HG02759 (cell line): ENCODE data around the gene AK4.

ENCODE experiments used
- ATAC-seq: cut with Tn5 transposase; IDR thresholded peaks from one replicate; pipeline ENCODE4 v1.9.1; 2021; ENCODE audit warnings: mild to moderate bottlenecking, moderate library complexity; ENCODE audit not compliant: unreplicated experiment

The AK4 gene

DNA sequence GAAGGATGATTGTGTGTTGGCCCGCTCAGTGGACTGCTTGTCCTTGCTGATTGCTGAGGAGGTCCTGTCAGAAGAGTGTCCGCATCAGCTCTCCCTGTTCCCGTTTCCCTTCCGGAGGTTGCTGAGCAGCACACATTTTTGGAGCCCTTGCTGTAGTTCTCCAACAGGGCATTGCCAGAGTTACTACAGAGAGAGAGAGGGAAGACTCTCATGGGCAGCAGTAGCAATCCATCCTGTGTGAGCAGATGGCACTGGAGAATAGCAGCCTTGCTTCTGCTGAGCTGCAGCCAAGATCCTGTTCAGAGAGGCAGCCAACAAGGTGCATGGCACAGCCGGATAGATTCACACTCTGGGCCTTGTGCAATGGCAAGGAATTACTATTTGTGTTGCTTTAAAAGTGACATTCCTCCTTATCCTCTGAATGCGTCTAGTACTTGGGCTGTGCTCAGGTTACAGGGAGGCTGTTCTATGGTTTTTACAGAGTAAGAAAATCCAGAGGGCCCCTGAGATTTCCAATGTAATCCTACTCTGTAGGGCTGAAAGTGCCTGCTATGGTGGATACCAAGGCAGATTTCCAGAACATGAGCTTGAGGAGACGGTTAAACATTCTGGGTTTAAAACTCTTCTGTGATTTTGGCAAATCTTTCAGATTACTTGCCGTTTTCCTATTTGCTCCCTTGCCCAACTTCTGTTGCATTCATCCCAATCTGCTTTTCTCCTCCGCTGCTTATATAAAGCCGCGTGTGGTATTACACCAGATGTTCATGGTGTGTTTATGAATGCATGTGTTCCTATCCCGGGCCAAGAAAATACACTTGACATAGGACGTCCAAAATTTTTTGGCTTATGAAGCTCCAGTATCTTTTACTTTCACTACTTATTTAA lies 27.4 kb downstream of the AK4 start:
- ATAC-seq: no peak

DNA sequence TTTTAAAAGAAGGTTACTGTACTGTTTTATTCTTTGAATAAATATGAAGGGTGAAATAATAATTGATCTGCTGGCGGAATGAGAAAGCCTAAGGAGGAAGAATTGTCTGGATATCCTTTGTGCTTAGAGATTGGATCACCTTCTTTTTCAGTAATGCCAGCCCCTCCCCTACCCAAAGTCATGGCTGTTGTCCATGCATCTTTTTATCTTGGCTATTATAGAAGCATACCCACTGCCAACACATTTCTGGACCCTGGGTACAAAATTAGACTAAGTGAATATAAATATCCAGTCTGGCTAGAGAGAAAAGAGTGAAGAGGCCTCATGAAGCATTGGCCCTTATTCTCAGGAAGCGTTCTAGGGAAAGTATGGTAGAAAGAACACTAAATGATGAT lies 28.1 kb downstream of the AK4 start:
- ATAC-seq: no peak

DNA sequence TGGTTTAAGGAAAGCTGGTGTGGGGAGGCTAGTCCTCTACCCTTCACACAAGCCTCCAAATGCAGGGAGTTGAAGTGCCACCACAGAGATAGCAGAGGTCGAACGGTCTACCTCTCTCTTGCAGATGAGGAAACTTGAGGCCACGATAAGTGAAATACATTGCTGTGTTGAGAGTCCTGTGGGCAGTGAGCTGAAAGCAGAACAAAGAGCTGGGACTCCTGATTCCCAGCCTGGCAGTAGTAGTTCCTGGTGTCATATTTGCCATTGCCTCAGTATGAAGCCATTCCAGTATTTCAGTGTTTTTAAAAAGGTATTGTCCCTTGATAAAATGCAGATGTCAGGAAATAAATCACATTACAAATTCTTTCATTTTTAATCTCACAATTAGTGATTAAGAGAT lies 28.6 kb downstream of the AK4 start:
- ATAC-seq: no peak

DNA sequence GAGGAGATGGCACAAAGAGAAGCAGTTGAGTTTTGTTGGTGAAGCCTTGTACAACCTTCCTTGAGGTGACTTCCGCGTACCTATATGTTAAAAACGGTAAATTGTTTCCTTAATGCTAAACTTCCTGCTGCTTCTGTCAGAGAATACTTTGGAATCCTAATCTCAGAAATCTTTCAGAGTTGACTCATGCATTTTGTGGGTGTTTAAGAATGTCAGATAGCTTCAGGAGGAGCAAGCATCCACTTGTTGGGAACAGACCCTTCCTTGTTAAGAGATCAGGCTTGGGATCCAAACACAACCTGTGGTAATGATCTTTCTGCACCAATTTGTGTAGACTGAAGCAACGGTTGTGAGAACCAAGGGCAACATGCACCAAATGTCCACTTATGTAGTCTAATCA lies 29.5 kb downstream of the AK4 start:
- no peak for ATAC-seq

DNA sequence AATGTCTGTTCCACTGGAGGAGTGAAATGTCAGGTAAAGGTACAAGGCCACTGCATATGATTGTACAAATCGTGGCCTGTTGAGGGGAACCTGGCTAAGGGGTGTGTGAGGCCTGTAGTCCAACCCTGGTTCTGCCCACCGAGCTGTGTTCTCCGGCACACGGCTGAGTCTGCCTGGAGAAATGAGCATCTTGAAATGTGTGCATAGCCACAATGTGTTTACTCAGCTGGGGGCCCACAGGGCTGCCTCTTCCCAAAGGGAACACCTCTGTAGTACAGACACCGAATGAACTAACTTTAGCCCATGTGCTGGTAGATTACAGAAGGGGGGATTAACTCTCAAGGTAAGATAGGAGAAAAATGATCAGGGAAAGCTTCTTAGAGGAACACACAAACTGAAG lies 30.2 kb downstream of the AK4 start:
- no peak for ATAC-seq

DNA sequence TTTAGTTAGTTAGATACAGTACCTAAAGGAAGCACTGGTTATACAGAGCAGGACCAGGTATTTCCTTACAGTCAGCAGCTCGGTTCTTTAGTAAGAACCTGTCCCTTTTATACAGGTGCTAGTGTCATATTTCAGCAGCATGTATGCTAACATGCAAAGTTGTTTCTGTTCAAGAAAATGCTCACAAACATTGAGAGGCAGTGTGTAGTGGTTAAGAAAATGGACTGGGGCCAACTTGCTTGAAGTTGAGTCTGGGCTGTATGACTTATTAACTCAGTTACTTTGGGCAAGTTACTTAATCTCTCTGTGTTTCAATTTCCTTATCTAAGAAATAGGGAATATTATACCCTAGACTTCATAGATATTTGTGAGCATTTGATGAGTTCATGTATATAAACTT lies 31.1 kb downstream of the AK4 start:
- no peak for ATAC-seq

DNA sequence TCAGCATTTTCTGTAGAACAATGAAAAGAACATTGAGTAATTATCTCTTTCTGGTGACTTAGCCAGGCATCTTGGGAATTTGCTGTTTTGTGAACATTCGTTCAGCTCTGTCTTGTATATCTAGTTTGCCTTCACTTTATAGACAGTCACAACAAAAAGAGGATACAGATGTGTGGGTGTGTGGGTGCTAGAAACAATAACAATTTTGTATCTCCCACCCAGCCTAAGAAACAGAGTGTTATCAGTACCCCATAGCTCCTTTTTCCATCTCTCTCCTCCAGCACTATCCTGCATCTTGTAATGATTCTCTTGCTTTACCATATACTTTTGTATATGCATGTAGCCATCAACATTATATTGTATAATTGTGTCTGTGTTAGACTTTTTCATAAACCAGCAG lies 33.0 kb downstream of the AK4 start:
- ATAC-seq: no peak

DNA sequence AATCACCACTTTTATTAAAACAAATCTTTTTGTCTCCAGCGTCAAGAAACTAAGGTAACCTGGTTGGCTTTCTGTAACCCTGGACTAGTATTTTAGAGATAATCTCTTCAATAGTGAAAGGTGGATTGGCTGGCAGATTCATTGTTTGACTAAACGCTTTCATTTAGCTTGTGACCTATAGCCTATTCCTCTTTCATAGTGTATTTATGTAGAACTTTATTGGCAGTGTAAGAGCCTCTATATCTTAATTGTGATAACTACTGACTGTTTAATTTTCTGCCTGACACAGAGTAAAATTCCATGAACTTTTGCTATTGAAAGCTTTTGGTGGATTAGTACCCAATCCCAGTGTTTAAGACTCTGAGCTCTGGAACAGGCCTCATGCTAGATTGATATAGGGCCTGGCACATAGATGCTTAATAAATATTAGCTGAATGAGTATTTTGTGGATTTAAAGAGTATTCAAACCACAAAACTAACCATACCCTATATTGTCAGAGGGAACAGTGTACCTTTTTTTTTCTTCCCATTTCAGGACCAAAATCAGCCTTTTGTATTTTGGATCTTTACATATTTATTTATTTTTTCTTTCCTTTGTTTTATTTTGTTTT lies 34.8 kb downstream of the AK4 start:
- ATAC-seq: no peak

DNA sequence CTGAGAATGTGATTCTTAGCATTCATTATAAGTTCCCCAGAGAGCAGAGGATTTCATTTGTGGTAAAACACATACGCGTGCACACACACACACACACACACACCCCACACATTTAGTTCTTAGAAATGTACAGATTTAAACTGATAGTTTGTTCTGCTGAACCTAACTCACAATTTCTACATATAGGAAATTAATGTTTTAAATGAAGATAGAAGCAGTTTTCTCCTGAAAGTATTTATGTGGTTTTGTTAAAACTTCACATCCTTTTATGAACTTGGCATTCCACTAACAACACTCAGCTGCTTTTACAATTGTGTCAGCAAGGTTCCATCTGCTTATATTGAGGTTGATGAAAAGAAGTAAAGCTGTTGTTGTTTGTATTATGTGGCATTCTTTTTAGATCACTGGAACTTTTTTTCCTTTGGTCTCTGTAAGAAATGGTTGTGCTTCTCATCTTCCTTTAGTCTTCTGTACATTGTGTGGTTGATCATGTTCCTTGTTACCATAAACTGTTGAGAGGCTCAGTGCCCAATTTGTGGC lies 41.6 kb downstream of the AK4 start:
- ATAC-seq: no peak

DNA sequence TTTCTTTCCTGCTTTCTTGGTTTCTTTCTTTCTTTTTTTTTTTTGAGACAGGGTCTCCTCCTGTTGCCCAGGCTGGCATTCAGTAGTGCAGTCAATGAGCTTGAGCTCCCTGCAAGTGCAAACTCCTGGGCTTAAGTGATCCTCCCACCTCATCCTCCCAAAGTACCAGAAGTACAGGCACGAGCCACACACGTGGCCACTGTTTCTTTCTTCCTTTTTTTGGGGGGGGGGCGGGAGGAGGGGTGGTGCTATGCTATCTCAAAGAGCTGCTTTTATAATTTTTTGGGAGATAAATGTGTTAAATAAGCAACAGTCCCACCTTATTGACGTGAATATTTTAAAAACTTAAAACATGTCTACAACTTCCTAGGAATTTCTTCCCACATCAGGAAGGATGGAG lies 42.2 kb downstream of the AK4 start:
- no peak for ATAC-seq

DNA sequence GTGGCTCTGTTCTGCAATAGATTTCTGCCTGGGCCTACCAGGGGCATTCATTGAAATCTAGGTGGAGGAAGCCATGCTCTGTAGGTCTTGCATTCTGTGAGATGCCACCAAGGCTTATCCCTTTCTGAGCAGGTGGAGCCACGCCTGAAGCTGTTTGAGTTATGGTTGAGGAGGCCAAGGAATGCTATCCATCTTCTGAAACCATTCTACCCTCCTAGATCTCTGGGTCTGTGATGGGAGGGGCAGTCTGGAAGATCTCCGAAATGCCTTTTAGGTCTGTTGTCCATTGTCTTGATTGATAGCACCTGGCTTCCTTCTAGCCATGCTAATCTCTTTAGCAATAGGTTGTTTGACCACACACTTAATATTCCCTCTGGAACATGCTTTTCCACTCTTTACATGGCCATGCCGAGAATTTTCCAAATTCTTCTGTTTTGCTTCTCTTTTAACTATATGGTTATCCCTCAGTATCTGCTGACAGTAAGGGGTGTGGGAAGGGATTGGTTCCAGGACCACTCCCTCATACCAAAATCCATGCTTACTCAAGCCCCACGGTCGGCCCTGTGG lies 45.2 kb downstream of the AK4 start:
- no peak for ATAC-seq

DNA sequence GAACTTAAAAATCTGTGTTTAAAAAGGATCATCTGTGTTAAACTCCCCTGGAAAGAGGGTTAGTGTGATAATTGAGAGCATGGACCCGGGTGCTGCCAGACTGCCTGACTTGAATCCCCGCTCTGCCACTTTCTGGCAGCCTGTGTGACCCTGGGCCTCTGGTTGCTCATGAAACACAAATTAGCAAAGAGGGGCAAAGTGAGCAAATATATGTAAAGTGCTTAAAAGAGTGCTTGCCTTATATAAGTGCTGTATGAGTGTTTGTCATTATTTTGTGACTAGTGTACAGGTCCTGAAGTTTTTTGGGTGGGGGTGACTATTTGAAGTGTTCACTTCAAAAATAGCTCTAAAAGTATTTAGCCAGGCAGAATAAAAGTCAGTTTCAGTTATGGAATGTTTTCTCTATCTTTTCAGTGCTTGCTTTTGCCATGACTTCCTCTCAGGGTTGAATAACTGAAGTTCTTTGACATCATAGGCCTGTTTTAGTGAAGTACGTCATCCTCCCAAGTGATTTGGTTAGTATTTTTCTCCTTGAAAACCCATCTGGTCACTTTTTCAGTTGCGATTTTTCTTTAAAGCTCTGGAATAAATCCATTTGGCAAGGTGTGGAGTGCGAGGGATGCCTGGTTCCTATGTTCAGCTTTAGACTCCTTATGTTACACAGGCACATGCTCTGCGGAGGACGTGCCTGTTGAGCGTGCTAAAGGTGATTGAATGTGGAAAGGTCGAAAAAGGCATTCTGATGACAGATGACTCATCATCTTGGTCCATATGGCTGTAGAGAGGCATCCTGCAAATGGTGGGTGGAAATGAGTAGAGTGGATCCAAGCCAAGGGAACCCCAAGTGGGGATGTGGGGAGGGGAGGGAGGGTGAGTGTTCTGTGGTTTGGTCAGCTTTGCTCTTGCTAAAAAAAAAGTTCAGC lies 47.8 kb downstream of the AK4 start:
- ATAC-seq: no peak

DNA sequence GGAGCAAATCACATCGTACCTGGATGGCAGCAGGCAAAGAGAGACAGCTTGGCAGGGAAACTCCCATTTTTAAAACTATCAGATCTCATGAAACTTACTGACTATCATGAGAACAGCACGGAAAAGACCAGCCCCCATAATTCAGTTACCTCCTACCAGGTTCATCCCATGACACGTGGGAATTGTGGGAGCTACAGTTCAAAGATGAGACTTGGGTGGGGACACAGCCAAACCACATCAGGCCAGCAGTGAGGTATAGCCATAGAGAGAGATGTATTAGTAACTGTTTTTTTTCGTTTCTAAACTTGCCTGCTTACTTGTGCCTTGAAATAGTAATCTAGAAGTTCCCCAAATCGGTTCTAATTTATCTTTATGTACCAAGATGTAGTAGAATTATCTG lies 48.9 kb downstream of the AK4 start:
- ATAC-seq: no peak

DNA sequence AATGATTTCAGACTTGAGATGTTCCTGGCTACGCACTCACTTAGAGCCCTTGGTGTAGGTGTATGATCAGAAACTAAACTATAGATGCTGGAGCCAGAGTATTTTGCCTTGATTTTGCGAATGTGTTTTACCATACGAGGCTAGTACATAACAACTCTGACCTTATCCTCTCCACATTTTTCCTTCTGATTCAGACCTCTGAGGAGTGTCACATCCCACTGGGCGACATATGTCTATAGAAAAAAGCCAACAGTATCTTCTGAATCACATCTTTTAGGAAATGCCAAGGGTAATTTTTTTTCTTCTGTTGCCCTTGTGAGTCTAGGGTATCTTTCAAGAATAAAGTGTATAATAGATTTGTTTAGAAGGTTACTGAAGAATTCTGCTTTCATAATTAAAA lies 49.6 kb downstream of the AK4 start:
- no peak for ATAC-seq

DNA sequence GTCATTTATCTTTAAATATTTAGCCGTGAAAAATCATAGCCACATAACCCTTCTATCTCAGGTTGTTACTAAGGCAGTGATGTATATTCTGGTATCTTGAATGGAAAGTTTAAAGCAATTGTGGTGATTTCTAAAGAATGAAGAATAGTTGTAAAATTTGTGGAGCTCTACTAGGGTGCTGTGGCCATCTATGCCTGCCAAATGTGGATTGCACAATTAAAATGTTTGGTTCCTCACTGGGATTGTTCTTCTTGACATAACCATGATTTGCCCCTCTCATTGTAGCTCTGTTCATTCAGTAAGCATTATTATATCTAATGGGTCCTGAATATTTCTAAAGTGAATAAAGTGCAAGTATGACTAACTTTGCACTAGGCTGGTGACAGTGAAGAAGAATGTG lies 50.1 kb downstream of the AK4 start:
- no peak for ATAC-seq

DNA sequence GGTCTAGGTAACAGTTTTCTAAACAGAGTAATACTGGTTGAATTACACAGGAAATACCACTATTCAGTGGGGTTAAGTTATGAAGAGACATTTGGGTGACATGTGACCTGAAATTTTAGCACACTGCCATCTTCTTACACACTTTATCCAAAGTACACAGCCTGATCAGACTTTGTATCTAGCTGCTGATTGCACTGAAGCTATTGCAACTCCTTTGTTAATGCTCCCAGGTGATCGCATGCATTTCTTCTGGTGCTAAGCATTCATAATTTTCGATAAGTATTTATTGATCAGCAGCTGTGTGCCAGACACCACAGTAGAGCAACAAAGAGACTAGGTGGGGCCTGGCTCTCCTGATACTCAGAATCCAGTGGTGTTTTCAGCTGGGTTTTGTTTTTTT lies 52.4 kb downstream of the AK4 start:
- ATAC-seq: no peak

DNA sequence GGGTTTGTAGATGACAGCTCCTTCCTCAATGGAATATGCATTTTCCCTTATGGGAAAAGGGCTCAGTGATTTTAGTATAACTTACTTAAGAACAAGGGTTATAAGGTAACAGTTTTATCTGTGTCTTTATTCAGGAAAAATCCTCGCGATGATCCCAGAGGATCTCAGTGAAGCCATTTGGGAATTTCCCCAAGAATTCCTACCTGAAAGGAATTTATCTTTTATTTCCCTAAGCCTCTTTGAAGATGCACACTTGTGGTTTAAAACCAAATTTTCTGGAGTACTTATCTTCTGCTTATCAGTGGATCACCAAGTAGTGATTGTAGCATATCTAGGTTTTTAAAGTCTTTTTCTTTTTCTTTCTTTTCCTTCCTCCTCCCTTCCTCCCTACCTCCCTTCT lies 58.8 kb downstream of the AK4 start:
- ATAC-seq: no peak

DNA sequence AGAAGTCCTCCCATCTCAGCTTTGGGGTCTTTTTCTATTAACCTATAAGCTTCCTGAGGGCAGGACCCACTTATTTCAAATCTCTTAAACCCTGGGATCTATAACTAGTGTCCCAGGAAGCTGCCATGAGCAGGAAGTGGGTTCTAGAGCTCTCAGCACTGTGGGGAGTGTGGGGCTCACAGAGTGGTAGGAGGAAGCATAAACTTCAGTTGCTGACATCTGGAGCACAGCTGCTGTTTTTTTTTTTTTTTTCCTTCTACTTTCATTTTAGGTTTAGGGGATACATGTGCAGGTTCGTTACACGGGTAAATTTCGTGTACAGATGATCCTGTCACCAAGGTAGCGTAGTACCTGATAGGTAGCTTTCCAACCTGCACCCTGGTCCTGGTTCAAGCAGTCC lies 59.3 kb downstream of the AK4 start:
- ATAC-seq: peak; percentile 76

DNA sequence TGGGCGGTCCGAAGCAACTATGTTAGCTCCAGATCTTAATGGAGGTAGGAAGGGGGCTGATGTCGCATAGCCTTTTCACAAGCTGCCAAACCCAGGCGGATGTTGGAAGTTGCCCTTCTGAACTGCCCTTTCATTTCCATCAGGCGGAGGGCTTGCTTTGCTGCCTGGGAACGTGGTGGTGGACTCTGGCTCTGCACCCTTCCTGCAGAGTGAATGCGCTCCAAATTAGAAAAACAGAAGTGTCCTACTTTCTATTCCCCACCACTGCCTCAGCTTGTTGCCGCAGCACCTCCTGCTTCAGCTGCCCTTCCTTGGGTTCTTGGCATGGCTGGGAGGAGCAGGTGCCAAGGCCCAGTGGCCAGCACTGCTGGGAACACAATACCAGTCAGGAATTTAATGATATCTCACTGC lies 60.6 kb downstream of the AK4 start:
- ATAC-seq: no peak

DNA sequence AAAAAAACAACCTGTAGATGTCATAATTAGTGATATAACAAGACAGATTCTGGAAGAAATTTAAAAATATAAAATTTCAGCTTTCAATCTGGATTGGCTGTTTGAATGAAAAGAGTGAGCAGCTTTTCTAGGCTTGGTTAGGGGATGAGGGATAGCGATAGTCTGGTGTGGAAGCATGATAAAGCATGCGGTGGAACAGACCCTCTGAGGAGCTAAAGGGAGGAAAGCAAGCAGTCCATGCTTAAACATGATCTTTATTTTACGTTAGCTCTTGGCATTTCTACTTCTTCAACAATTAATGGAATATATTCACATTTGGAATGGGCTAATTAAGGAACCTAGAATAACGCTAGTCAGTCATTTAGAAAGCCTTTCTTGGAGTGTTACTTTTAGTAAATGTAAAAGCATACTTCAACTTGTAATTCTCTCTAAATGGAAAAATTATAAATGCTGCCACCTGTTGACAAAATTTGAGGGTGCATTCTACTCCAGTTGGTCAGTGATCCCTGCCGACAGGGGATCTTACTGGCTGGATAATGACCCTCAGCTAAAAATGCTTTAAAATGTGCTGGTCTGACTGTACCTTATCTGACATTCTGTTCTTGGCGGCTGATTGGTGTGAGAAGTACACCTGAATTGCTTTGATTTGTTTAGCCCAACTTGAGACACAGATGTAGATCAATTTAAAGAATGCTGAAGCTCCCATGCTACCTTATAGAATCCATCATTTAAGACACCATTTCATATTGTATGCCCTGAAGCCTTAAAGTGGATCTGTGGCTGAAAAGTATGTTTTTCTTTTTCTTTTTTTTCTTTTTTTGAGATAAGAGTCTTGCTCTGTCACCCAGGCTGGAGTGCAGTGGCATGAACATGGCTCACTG lies 61.2 kb downstream of the AK4 start:
- ATAC-seq: peak; percentile 40
